H1 (cell line): ENCODE measurements around the gene ZDHHC5. TPM values are rescaled to one million over a fixed set of nuclear protein-coding genes. Genes with fewer than 3 reads are reported as not detected.

Experiments used
- MAX ChIP-seq: IDR thresholded peaks from 2 replicates; pipeline ENCODE4 v1.6.1; 2012; ENCODE audit warnings: inconsistent platforms
- TAF7 ChIP-seq: optimal IDR thresholded peaks from 2 replicates; pipeline ENCODE3; 2011; ENCODE audit warnings: low read depth, mild to moderate bottlenecking, inconsistent platforms, low read length, moderate library complexity, borderline replicate concordance
- USF2 ChIP-seq: IDR thresholded peaks from 2 replicates; pipeline ENCODE4 v1.6.1; 2011; ENCODE audit warnings: low read length, improper control_type of control experiment
- polyA plus RNA-seq, 7 experiments: library from polyadenylated mRNA; depleted of rRNA in 3 of 7; stranded (reverse) in 5 of 7; unstranded in 2 of 7; fragments of >200 nt in 5 of 7; fragments of 200-250 nt in 2 of 7; gene quantifications; 1 replicate in 5 of 7; 2 replicates in 1 of 7; 4 replicates in 1 of 7; pipeline versions ENCODE4 v1.2.1 to v1.2.3, GENCODE V29; 2011 to 2013; ENCODE audit warnings: missing spikeins in 2 of 7, mixed read lengths in 2 of 7
- total RNA-seq: library from RNA; stranded (reverse); fragmentation: NEBNext Ultra II Directional; extraction: Animal tissue kit (Norgen Biotek cat#: 25700); gene quantifications from 2 replicates; pipeline ENCODE4 v1.2.1, GENCODE V29; 2021

The ZDHHC5 gene
- total and polyA plus RNA-seq, 2 of the 8 experiments (the other 6 are each of a cell fraction or from before 2014, with no cell fraction given): 40.0 to 56.3 TPM

- TF ChIP-seq MAX: 0 out of 2 replicates have a peak, but pooled peaks have one; percentile 39
- 0 out of 2 replicates have a peak, but pooled peaks have one; percentile 8 for TF ChIP-seq USF2
- peak; percentile 46 for TF ChIP-seq TAF7
Observed at GRCh38 chr11:57648801-57649735, 18.8 kb upstream of the ZDHHC5 start (continued).
